Measurements from ENCODE around the gene CACNA1A. TPM values are rescaled to one million over a fixed set of nuclear protein-coding genes. Genes with fewer than 3 reads are reported as not detected.

Gene CACNA1A
- total and polyA plus RNA-seq, 2 of the 4 experiments (the other 2 are of a cell fraction): 5.9 to 15.0 TPM

- in situ Hi-C loops (cut with MboI; ENCODE audit: low sequenced_read_pairs): no loop called here
- Histone ChIP-seq H2AK5ac (ENCODE audit: low read depth, low read length) (no peak overlapping the region), H3K27ac (ENCODE audit: insufficient read depth, low read length) (no peak overlapping the region), H2AFZ (replicated peaks; ENCODE audit: low read length, poor library complexity) (no peak overlapping the region), H3K18ac (ENCODE audit: low read depth, low read length) (no peak overlapping the region), H4K8ac (ENCODE audit: low read depth in 2 of 2, low read length in 2 of 2) (no peak overlapping the region), H3K4ac (ENCODE audit: low read depth, low read length) (no peak overlapping the region), H2AK9ac (replicated peaks; ENCODE audit: low read depth, low read length, poor library complexity) (no peak overlapping the region), H4K91ac (ENCODE audit: insufficient read depth, low read depth, low read length) (no peak overlapping the region), H3K23ac (ENCODE audit: low read depth, low read length) (no peak overlapping the region), H2BK20ac (ENCODE audit: low read depth, low read length) (no peak overlapping the region), H3K14ac (replicated peaks; ENCODE audit: low read depth, low read length) (no peak overlapping the region), H2BK15ac (ENCODE audit: low read depth, low read length) (no peak overlapping the region), H2BK120ac (ENCODE audit: low read depth, low read length) (no peak overlapping the region), H3K79me1 (ENCODE audit: low read depth in 1 of 2, low read length in 2 of 2) (no peaks in the 10 kb centered on the region), H3K27me3 (ENCODE audit: control insufficient read depth, insufficient read depth, low read length) (no peaks in the 10 kb centered on the region; the same call in 1 of the 2 replicates), H3K56ac (ENCODE audit: extremely low read depth, insufficient read depth, low read length) (no peak overlapping the region), H3K9me3 (ENCODE audit: control insufficient read depth, insufficient read depth, low read length) (no peaks in the 10 kb centered on the region), H3K36me3 (ENCODE audit: control insufficient read depth, insufficient read depth, low read length) (no peaks in the 10 kb centered on the region), H4K5ac (ENCODE audit: low read depth, low read length) (no peak overlapping the region), H3K9ac (ENCODE audit: low read depth, low read length) (no peak overlapping the region), H3K4me2 (ENCODE audit: low read depth, low read length) (no peak overlapping the region), H3K4me1 (ENCODE audit: control insufficient read depth, insufficient read depth, low read length) (no peaks in the 10 kb centered on the region), H3K9me1 (ENCODE audit: insufficient read depth, low read length) (peaks cover 5% of the 10 kb centered on the region), H4K20me1 (ENCODE audit: insufficient read depth, low read length) (no peaks in the 10 kb centered on the region; the same call in 1 of the 2 replicates), H2BK5ac (ENCODE audit: low read depth, low read length, poor library complexity, severe bottlenecking) (no peak overlapping the region), H3K4me3 (ENCODE audit: insufficient read depth, low read depth, low read length) (no peak overlapping the region)
- ChIA-PET CTCF (no interaction called here), POLR2A (ENCODE audit: unreplicated experiment) (interaction anchor here (0.6 kb wide), 1 partner anchor 69 kb away, joined by 15 read pairs; no protein-coding TSS in a partner anchor)
- ATAC-seq (ENCODE audit: low read depth) (no peak), DNase-seq (no peak)
- intact Hi-C loops (cut with micrococcal nuclease): loop anchor here (5.0 kb wide), 1 partner anchor 268 kb away; no protein-coding TSS in a partner anchor
- no TSS peak for BruUV-seq (replicated peaks)
- no peak for TF ChIP-seq ELK1 (IDR thresholded peaks at IDR 0.05; ENCODE audit: borderline replicate concordance, low read depth, low read length)
- TF ChIP-seq CHD1 (IDR thresholded peaks at IDR 0.05; ENCODE audit: low read depth, low read length): no peak
- TF ChIP-seq FOS (IDR thresholded peaks at IDR 0.05; ENCODE audit: low read depth, low read length): no peak
- no peak for TF ChIP-seq NFE2L2 (IDR thresholded peaks at IDR 0.05; ENCODE audit: low read depth, low read length)
- no peak for TF ChIP-seq POLR2A (IDR thresholded peaks at IDR 0.05; ENCODE audit: low read depth, low read length)
- TF ChIP-seq MAZ (IDR thresholded peaks at IDR 0.05; ENCODE audit: borderline replicate concordance, low read depth, low read length): no peak
- no peak for TF ChIP-seq MXI1 (IDR thresholded peaks at IDR 0.05; ENCODE audit: borderline replicate concordance, low read depth, low read length)
- TF ChIP-seq RFX5 (IDR thresholded peaks at IDR 0.05; ENCODE audit: low read depth, low read length): no peak
- TF ChIP-seq, protein P1, sequence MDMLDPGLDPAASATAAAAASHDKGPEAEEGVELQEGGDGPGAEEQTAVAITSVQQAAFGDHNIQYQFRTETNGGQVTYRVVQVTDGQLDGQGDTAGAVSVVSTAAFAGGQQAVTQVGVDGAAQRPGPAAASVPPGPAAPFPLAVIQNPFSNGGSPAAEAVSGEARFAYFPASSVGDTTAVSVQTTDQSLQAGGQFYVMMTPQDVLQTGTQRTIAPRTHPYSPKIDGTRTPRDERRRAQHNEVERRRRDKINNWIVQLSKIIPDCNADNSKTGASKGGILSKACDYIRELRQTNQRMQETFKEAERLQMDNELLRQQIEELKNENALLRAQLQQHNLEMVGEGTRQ (IDR thresholded peaks at IDR 0.05; ENCODE audit: low read depth, low read length): no peak
- dilution Hi-C loops (cut with HindIII; ENCODE audit: low sequenced_read_pairs, unreplicated experiment): no loop called here
- WGBS, 2 experiments (ENCODE audit: extremely low coverage in 2 of 2, insufficient read length in 1 of 2): 77% methylated on average over 7 of the region's 12 CpGs; no CpG with 5 or more reads in 1 of the 2 experiments
Measured at GRCh38 chr19:13244920-13245319, 261.4 kb downstream of the CACNA1A start.

All from IMR-90 (cell line).